LNCaP clone FGC (cell line): ENCODE data around the gene TCF25.
"Not testable (repeated sequence)": the region's sequence is repeated elsewhere in the genome, so short reads cannot be mapped to it uniquely, and the experiment has no call there.

Experiments used
- DNase-seq: peaks from one replicate; pipeline ENCODE4 v3.0.0-alpha.2; 2011; ENCODE audit warnings: low read depth
- H3K4me3 ChIP-seq: 2 replicates; pipeline ENCODE4 v1.5.1; 2011; ENCODE audit warnings: mild to moderate bottlenecking, low read depth, low read length, control low read depth
- CTCF ChIP-seq: IDR thresholded peaks from 2 replicates; pipeline ENCODE4 v1.5.1; 2012; ENCODE audit warnings: mild to moderate bottlenecking; ENCODE audit not compliant: control insufficient read depth, insufficient read depth; ENCODE audit errors: extremely low read depth

The TCF25 gene

GRCh38 chr16:89913408-89914387, 40.3 kb downstream of the TCF25 start:
- TF ChIP-seq CTCF: no peak
- no peak overlapping the region for H3K4me3 ChIP-seq
- no peak for DNase-seq

- not testable (repeated sequence) for H3K4me3 ChIP-seq, DNase-seq
Measured at GRCh38 chr16:89914642-89915285, 41.4 kb downstream of the TCF25 start.

- no peak overlapping the region for H3K4me3 ChIP-seq
- no peak for DNase-seq
- TF ChIP-seq CTCF: no peak
Measured at GRCh38 chr16:89915303-89916232, 42.2 kb downstream of the TCF25 start.

GRCh38 chr16:89917773-89918452, 44.5 kb downstream of the TCF25 start:
- H3K4me3 ChIP-seq: no peak overlapping the region
- no peak for TF ChIP-seq CTCF
- DNase-seq: no peak

- DNase-seq: no peak
- H3K4me3 ChIP-seq: no peak within 1 kb of the TSS
- no peak for TF ChIP-seq CTCF
Measured at GRCh38 chr16:89918453-89919347, 45.3 kb downstream of the TCF25 start, which contains the start of gene MC1R. TSS of gene MC1R (plus strand) at chr16:89918862. CDS start at chr16:89919259, 397 bp downstream.

- no peak for DNase-seq
- no peak overlapping the region for H3K4me3 ChIP-seq
- TF ChIP-seq CTCF: no peak
Measured at GRCh38 chr16:89919535-89920406, 46.4 kb downstream of the TCF25 start.
